ENCODE data around the gene MAGEL2. TPM values are rescaled to one million over a fixed set of nuclear protein-coding genes. Genes with fewer than 3 reads are reported as not detected.

The MAGEL2 gene
- total and polyA plus RNA-seq, 2 donors from 2014 or later = 0.06 TPM; not detected in 1

- no peak for TF ChIP-seq CTCF (IDR thresholded peaks at IDR 0.05; ENCODE audit: borderline replicate concordance, extremely low read depth, insufficient read depth)
- no peak overlapping the region for H3K27ac ChIP-seq (ENCODE audit: low read depth in 2 of 2, low read length in 2 of 2)
- H3K27me3 ChIP-seq (ENCODE audit: control insufficient read depth, insufficient read depth, low read length) = no peaks in the 10 kb centered on the region
- H3K36me3 ChIP-seq (ENCODE audit: control insufficient read depth in 2 of 3, insufficient read depth in 3 of 3, low read length in 3 of 3) = no peaks in the 10 kb centered on the region
- H3K9me3 ChIP-seq (ENCODE audit: control insufficient read depth in 2 of 3, insufficient read depth in 1 of 3, low read length in 3 of 3) = no peaks in the 10 kb centered on the region
- intact Hi-C loops (cut with DNase I) = no loop called here
- H3K9ac ChIP-seq (ENCODE audit: low read length in 3 of 3) = no peak overlapping the region
- no peak for FAIRE-seq
- no peaks in the 10 kb centered on the region for H3K4me1 ChIP-seq (ENCODE audit: control insufficient read depth in 2 of 3, insufficient read depth in 2 of 3, low read depth in 1 of 3, low read length in 3 of 3)
- H3K4me3 ChIP-seq (ENCODE audit: low read length in 3 of 3) = no peak overlapping the region
- no peak for DNase-seq
Observed at GRCh38 chr15:23594252-23594770, 53.4 kb downstream of the MAGEL2 start.

Other genes with a start within 250 kb of the MAGEL2 start
- not detected for gene GOLGA6L2, start 200.6 kb downstream of the MAGEL2 start, total RNA-seq
- not detected for gene GOLGA6L2, start 200.6 kb downstream of the MAGEL2 start, polyA plus RNA-seq (ENCODE audit: insufficient read depth, low read depth, low replicate concordance)
- not detected for gene MKRN3, start 82.2 kb downstream of the MAGEL2 start, total RNA-seq
- gene MKRN3, start 82.2 kb downstream of the MAGEL2 start, polyA plus RNA-seq (ENCODE audit: insufficient read depth, low read depth, low replicate concordance) = not detected
- 19.9 TPM for gene NDN, start 39.4 kb upstream of the MAGEL2 start, total RNA-seq
- gene NDN, start 39.4 kb upstream of the MAGEL2 start, polyA plus RNA-seq (ENCODE audit: insufficient read depth, low read depth, low replicate concordance) = 29.5 TPM

Data from kidney (tissue), 14 donors.